Colonic mucosa (tissue), 4 donors: ENCODE measurements around the gene BCL2L11. TPM values are rescaled to one million over a fixed set of nuclear protein-coding genes. Genes with fewer than 3 reads are reported as not detected.

Experiments used
- DNase-seq: peaks from one replicate; pipeline ENCODE4 v3.0.0-alpha.2; 2020
- H3K27ac ChIP-seq: fragments of 200-600 bp; one replicate; pipeline ENCODE4 v1.8.0; 2021
- H3K27me3 ChIP-seq: fragments of 200-600 bp; one replicate; pipeline ENCODE4 v1.8.0; 2021
- H3K36me3 ChIP-seq: fragments of 200-600 bp; one replicate; pipeline ENCODE4 v1.8.0; 2021
- H3K4me1 ChIP-seq: fragments of 200-600 bp; one replicate; pipeline ENCODE4 v1.8.0; 2021; ENCODE audit warnings: mild to moderate bottlenecking
- H3K4me3 ChIP-seq: fragments of 200-600 bp; one replicate; pipeline ENCODE4 v1.8.0; 2021
- H3K9ac ChIP-seq, 2 donors: one replicate each; pipeline ENCODE4 v1.7.0; 2013; ENCODE audit warnings: control low read depth in 2 of 2, low read depth in 2 of 2, low read length in 2 of 2
- H3K9me3 ChIP-seq: fragments of 200-600 bp; one replicate; pipeline ENCODE4 v1.8.0; 2021
- CTCF ChIP-seq: fragments of 200-600 bp; IDR thresholded peaks from one replicate; pipeline ENCODE4 v1.8.0; 2022; ENCODE audit warnings: antibody characterized with exemption, mild to moderate bottlenecking
- intact Hi-C: fragments of 100-400 bp; cut with DNase I; formaldehyde crosslinking; loops from one replicate; pipeline ENCODE4 v1.14.1; 2022
- total RNA-seq, 2 donors: library from RNA; stranded (reverse); fragmentation: NEBNext Ultra II Directional in 1 of 2; extraction: Animal tissue kit (Norgen Biotek cat#: 25700) in 1 of 2; gene quantifications; one replicate each; pipeline ENCODE4 v1.2.1, GENCODE V29; 2021
- donor health status: healthy.
- donor health status: DM: no; HTN: no; CAD: no.
- donor health status: DM: no; HTN: no; CAD: no.

Gene BCL2L11
- total RNA-seq, 2 donors from 2014 or later, result 21.3 to 31.7 TPM

GRCh38 chr2:111101592-111101991, 19.1 kb upstream of the BCL2L11 start:
- Histone ChIP-seq H3K9me3 (no peaks in the 10 kb centered on the region), H3K9ac (no peak overlapping the region), H3K27ac (no peak overlapping the region), H3K27me3 (no peaks in the 10 kb centered on the region), H3K36me3 (no peaks in the 10 kb centered on the region), H3K4me1 (no peaks in the 10 kb centered on the region), H3K4me3 (no peak overlapping the region)
- intact Hi-C loops, result no loop called here
- TF ChIP-seq CTCF, result no peak
- no peak for DNase-seq

GRCh38 chr2:111102216-111102615, 18.5 kb upstream of the BCL2L11 start:
- intact Hi-C loops, result no loop called here
- Histone ChIP-seq H3K4me1 (no peaks in the 10 kb centered on the region), H3K4me3 (no peak overlapping the region), H3K36me3 (no peaks in the 10 kb centered on the region), H3K9ac (no peak overlapping the region), H3K9me3 (no peaks in the 10 kb centered on the region), H3K27ac (no peak overlapping the region), H3K27me3 (no peaks in the 10 kb centered on the region)
- no peak for TF ChIP-seq CTCF
- no peak for DNase-seq

DNA sequence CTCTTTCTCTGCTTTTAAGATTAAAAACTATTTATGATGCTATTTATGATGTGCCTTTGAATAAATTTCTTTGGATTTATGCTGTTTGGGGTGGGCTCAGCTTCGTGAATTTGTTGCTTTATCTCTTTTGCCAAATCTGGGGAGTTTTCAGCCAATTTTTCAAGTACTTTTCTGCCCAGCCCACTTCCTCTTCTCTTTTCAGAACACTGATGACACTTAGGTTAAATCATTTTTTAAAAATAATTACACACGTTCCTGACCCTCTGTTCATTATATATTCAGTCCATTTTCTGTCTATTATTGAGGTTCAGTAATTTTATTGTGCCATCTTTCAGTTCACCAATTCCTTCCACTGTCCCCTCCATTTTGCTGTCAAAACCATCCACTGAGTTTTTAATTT, 14.8 kb upstream of the BCL2L11 start:
- H3K27ac ChIP-seq, result no peak overlapping the region
- no peaks in the 10 kb centered on the region for H3K4me1 ChIP-seq
- H3K9ac ChIP-seq, result no peak overlapping the region
- no peak for TF ChIP-seq CTCF
- H3K36me3 ChIP-seq, result no peaks in the 10 kb centered on the region
- DNase-seq, result no peak
- no peaks in the 10 kb centered on the region for H3K27me3 ChIP-seq
- H3K9me3 ChIP-seq, result no peaks in the 10 kb centered on the region
- intact Hi-C loops, result no loop called here
- H3K4me3 ChIP-seq, result no peak overlapping the region

DNA sequence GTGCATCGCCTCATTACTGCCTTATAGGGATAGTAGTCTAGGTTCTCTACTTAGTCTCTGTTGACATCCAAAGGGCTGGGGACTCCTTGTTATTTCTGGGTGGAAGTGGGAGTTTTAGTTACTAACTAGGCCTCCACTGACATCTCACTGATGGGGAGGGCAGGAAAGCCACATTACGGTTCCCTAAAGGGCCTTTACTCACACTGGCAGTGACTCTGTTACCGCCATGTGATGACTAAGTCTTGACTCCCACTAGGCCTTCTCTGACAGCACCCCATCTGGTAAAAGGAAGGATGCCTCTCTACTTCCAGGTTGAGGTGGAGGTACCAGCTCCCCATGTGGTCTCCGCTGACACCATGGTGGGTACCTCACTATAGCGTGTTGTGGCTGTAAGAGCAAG, 14.0 kb upstream of the BCL2L11 start:
- no peaks in the 10 kb centered on the region for H3K27me3 ChIP-seq
- no peaks in the 10 kb centered on the region for H3K9me3 ChIP-seq
- TF ChIP-seq CTCF, result no peak
- no peaks in the 10 kb centered on the region for H3K4me1 ChIP-seq
- H3K27ac ChIP-seq, result no peak overlapping the region
- intact Hi-C loops, result no loop called here
- H3K4me3 ChIP-seq, result no peak overlapping the region
- no peak overlapping the region for H3K9ac ChIP-seq
- DNase-seq, result no peak
- H3K36me3 ChIP-seq, result no peaks in the 10 kb centered on the region

- no peak overlapping the region for H3K4me3 ChIP-seq
- no peak for DNase-seq
- H3K36me3 ChIP-seq, result no peaks in the 10 kb centered on the region
- no peak overlapping the region for H3K9ac ChIP-seq
- H3K27ac ChIP-seq, result no peak overlapping the region
- TF ChIP-seq CTCF, result no peak
- no peaks in the 10 kb centered on the region for H3K27me3 ChIP-seq
- no peaks in the 10 kb centered on the region for H3K9me3 ChIP-seq
- intact Hi-C loops, result no loop called here
- H3K4me1 ChIP-seq, result no peaks in the 10 kb centered on the region
Observed at GRCh38 chr2:111108745-111109271, 11.9 kb upstream of the BCL2L11 start.
